IPS-20b (cell line): ENCODE results near the gene COPS8.
A peak's percentile ranks its signal among the peaks of the same experiment; 100 is the strongest.

Source experiments
- H3K27ac ChIP-seq: one replicate; pipeline ENCODE4 v1.5.1; 2013; ENCODE audit warnings: low read length
- H3K27me3 ChIP-seq: 2 replicates; pipeline ENCODE4 v1.6.1; 2013; ENCODE audit warnings: mild to moderate bottlenecking, low read length, inconsistent platforms; ENCODE audit not compliant: insufficient read depth
- H3K36me3 ChIP-seq: 2 replicates; pipeline ENCODE4 v1.6.1; 2013; ENCODE audit warnings: low read depth, mild to moderate bottlenecking, inconsistent platforms, low read length, moderate library complexity; ENCODE audit not compliant: insufficient read depth
- H3K4me1 ChIP-seq: 2 replicates; pipeline ENCODE4 v1.6.1; 2013; ENCODE audit warnings: mild to moderate bottlenecking, control low read depth, inconsistent platforms, low read length, moderate library complexity; ENCODE audit not compliant: insufficient read depth
- H3K4me3 ChIP-seq: 2 replicates; pipeline ENCODE4 v1.5.1; 2013; ENCODE audit warnings: mild to moderate bottlenecking, low read length, inconsistent platforms
- H3K9ac ChIP-seq: 2 replicates; pipeline ENCODE4 v1.6.1; 2013; ENCODE audit warnings: low read depth, mild to moderate bottlenecking, inconsistent platforms, low read length, moderate library complexity
- H3K9me3 ChIP-seq: 2 replicates; pipeline ENCODE4 v1.6.1; 2013; ENCODE audit warnings: mild to moderate bottlenecking, low read depth, low read length, inconsistent platforms; ENCODE audit not compliant: insufficient read depth

The COPS8 gene

DNA sequence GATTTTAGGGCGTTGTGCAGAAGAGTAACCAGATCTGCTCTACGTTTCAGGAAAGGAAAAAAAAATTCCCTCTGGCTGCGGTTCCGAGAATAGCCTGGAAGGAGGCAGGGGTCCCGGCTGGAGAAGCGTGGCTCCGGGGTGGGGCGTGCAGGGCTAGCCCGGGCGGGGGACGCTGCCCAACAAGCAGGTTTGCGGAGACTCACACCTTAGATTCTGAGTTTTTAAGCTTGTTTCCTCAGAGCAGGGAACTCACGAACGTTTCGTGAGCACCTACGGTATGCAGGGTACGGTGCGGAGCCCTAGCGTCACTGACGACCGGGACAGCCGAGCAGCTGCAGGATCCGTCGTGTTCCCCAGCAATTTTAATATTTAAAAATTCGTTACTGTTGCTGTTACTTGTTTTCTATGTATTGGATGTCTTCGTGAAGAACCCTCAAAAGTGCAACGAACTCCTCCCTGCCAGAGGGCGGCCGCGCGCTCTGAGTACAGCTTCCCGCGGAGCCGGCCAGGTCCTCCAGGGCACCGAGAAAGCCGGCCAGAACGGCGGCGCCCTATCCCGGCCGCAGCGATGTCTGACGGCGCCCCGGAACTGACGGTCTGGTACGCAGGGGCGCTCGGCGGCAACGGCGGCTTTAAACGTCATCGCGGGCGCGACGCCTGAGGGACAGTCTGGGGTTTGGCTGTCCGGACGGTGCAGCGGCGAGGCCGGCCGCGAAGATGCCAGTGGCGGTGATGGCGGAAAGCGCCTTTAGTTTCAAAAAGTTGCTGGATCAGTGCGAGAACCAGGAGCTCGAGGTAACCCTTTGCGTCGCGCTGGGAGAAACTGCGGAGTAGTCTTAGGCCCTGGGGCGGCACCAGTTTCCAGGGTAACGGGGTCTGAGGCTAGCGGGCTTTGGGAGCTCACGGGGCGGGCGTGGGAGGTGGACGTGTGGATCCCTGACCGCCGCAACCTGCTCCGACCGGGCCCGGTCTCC is at the start of gene COPS8:
Gene COPS8 (plus strand): TSS at position 642 of the 974 bp plus-strand sequence. CDS start 76 bp downstream, at position 718.
- H3K4me1 ChIP-seq, result peaks cover 4% of the 10 kb centered on the region; the same call in 1 of the 2 replicates
- H3K9ac ChIP-seq, result peak within 1 kb of the TSS; percentile 95
- H3K27me3 ChIP-seq, result no peaks in the 10 kb centered on the region
- peak within 1 kb of the TSS; percentile 48 for H3K27ac ChIP-seq
- peak within 1 kb of the TSS; percentile 96 for H3K4me3 ChIP-seq
- H3K36me3 ChIP-seq, result peaks cover 29% of the 10 kb centered on the region
- H3K9me3 ChIP-seq, result no peaks in the 10 kb centered on the region

DNA sequence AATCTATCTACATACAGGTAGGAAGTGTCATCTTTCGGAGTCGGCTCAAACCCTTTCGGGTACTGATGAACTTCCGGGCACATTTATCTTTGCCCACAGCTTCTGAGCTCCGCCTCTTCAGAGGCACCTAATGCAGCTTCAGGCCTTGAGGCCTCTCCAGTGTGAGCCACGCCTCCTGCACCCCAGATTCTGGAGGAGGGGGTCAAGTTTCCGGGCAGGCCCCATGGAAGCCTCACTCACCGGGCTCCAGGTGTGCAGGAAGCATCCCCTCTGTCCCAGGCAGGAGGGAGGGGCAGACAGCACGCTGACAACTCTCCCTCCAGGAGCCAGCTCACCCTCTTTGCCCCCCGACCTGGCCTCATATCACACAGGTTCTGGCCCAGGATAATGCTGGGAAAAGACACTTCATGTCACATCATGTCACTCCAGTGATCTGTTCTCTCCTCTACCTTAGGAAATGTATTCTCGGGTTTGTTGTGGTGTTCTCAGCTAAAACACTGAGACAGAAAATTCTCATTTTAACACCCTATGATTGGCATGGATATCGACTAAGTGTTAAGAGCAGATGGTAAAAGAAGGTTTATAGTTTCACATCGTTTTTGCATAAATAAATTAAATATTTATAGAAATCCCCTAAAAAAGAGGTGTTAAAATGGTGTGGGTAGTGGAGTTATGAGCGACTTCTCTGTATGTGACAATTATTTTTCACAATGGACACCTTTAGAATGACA is 46.2 kb upstream of the COPS8 start:
- Histone ChIP-seq H3K27me3 (no peaks in the 10 kb centered on the region), H3K36me3 (no peaks in the 10 kb centered on the region), H3K4me1 (peaks cover 8% of the 10 kb centered on the region; the same call in 1 of the 2 replicates), H3K4me3 (no peak overlapping the region), H3K27ac (no peak overlapping the region), H3K9ac (no peak overlapping the region), H3K9me3 (no peaks in the 10 kb centered on the region)

DNA sequence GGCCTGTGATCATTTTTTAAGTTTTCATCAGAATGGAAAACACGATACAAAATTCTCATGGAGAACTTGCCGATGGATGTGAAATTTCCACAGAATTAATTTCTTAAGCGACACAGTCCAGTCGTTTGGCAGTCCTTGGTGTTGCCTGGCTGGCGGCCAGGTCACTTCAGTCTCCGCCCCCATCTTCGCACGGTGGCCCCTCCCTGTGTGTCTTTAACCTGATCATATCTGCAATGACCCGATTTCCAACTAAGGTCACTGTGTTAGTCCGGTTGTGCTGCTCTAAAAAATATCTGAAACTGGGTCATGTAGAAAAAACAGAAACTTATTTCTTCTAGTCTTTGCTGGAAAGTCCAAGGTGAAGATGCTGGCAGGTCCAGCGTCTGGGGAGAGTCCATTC is 44.5 kb upstream of the COPS8 start:
- Histone ChIP-seq H3K27ac (no peak overlapping the region), H3K9ac (no peak overlapping the region), H3K4me1 (peaks cover 8% of the 10 kb centered on the region; the same call in 1 of the 2 replicates), H3K36me3 (no peaks in the 10 kb centered on the region), H3K4me3 (no peak overlapping the region), H3K9me3 (no peaks in the 10 kb centered on the region), H3K27me3 (no peaks in the 10 kb centered on the region)

DNA sequence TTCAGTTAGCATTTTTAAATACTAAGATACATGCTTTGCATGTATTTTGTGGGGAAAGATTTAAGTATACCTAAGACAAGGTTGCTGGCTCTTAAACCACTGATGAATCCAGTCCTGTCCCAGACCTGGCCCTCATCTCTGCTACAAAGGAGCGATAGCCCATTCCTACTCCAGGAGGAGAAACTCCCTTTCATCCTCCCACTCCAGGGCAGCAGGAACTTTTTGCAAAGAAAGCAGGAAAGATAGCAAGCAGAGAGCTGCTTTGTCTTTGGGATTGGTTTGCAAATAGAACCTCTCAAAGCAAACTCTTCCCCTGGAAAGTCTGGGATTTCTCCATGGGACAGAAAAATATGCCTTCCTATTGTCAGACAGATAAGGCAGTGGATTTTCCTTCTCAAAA is 43.6 kb upstream of the COPS8 start:
- Histone ChIP-seq H3K27ac (no peak overlapping the region), H3K9ac (no peak overlapping the region), H3K4me1 (peaks cover 8% of the 10 kb centered on the region; the same call in 1 of the 2 replicates), H3K4me3 (no peak overlapping the region), H3K36me3 (no peaks in the 10 kb centered on the region), H3K27me3 (no peaks in the 10 kb centered on the region), H3K9me3 (no peaks in the 10 kb centered on the region)

DNA sequence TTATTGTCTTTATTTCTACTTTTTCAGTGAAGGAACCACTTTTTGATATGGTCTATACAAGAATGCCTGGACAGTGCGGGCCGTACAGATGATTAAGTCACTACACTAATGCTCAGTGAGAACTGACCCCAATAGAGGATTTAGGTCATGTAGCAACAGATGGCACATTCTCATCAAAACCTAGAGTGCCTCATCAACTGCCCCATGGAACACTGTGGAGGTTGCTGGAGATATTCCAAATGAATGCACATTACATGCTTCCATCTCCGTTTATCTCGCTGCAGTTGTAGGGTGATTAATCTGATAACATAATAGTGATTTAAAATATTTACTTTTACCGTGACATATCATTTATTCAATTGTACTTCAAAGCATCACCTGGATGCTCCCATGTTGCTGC is 41.8 kb upstream of the COPS8 start:
- H3K27ac ChIP-seq, result no peak overlapping the region
- H3K4me1 ChIP-seq, result peaks cover 8% of the 10 kb centered on the region; the same call in 1 of the 2 replicates
- no peak overlapping the region for H3K9ac ChIP-seq
- no peak overlapping the region for H3K4me3 ChIP-seq
- no peaks in the 10 kb centered on the region for H3K27me3 ChIP-seq
- H3K36me3 ChIP-seq, result no peaks in the 10 kb centered on the region
- peaks cover 11% of the 10 kb centered on the region; the same call in 1 of the 2 replicates for H3K9me3 ChIP-seq

DNA sequence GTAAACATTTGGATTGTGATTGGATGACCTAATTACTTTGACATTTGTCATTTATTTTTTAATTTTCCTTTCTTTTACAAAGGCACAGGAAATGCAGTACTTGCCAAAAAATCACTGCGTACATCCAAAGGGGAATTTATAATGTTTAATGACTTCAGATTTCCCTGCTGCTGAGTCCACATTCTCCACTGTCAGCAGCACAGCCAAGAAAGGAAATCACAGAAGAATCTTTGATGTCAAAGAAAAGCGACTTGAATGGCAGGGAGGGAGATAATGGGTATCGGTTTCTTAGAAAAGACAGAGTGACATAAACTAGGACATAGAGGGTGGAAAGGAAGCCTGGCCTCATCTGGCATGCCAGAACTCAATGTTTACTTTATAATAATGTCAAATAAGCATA is 41.4 kb upstream of the COPS8 start:
- H3K9ac ChIP-seq, result no peak overlapping the region
- H3K9me3 ChIP-seq, result peaks cover 16% of the 10 kb centered on the region; the same call in 1 of the 2 replicates
- H3K36me3 ChIP-seq, result no peaks in the 10 kb centered on the region
- no peak overlapping the region for H3K27ac ChIP-seq
- no peak overlapping the region for H3K4me3 ChIP-seq
- peaks cover 8% of the 10 kb centered on the region; the same call in 1 of the 2 replicates for H3K4me1 ChIP-seq
- H3K27me3 ChIP-seq, result no peaks in the 10 kb centered on the region

DNA sequence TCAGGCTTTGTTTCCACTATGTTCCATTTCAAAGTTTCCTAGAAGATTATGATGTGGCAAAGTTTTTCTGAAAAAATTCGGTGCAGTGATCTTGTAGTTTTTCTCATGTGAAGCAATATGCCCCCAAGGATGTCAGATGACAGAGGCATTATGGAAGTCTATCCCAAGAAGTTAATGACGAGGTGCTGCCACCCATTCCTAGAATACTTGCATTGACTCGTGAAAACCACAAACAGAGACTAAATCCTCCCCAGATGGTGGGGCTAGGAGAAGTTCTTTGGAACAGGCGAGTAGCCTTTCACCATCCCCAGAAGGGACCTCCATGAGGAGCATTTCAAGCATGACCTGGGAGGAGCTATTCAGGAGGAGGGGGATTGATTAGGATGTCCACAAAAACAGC is 40.2 kb upstream of the COPS8 start:
- Histone ChIP-seq H3K4me1 (peaks cover 8% of the 10 kb centered on the region; the same call in 1 of the 2 replicates), H3K27me3 (no peaks in the 10 kb centered on the region), H3K9me3 (peaks cover 20% of the 10 kb centered on the region; the same call in 1 of the 2 replicates), H3K36me3 (no peaks in the 10 kb centered on the region), H3K27ac (no peak overlapping the region), H3K9ac (no peak overlapping the region), H3K4me3 (no peak overlapping the region)

DNA sequence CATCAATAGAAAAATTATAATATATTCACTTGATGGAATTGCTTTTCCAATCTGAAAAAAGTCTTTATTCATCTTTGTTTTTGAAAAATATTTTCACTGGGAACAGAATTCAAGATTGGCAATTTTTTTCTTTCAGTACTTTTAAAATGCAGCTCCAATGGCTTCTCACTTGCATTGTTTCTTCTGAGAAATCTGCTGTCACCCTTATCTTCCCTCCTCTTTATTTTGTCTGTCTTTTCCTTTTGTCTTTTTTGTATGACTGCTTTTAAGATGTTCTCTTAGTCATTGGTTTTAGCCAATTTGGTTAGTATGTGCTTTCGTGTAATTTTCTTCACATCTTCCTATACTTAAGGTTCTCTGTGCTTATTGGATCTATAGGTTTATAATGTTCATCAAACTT is 37.1 kb upstream of the COPS8 start:
- Histone ChIP-seq H3K27ac (no peak overlapping the region), H3K9ac (no peak overlapping the region), H3K9me3 (peaks cover 20% of the 10 kb centered on the region; the same call in 1 of the 2 replicates), H3K27me3 (no peaks in the 10 kb centered on the region), H3K4me3 (no peak overlapping the region), H3K36me3 (no peaks in the 10 kb centered on the region), H3K4me1 (no peaks in the 10 kb centered on the region)

DNA sequence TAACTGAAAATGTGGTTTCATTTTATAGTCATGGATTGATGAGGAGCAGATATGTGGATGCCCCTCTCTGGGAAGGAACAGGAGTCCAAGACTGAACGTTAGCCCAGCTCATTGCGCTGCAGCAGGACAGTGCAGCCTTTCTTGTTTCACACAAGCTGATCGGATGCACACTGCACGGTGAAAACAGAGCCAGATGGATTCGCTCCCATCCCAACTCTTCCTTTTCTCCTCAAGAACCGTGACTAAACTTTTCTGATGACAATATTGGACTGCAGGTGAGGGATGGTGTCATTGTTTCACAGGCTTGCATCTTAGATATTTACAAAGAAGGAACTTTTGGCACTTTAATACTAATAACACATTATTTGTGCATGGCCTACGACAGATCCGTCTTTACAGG is 33.8 kb upstream of the COPS8 start:
- no peak overlapping the region for H3K27ac ChIP-seq
- no peaks in the 10 kb centered on the region for H3K36me3 ChIP-seq
- H3K9ac ChIP-seq, result no peak overlapping the region
- no peak overlapping the region for H3K4me3 ChIP-seq
- H3K27me3 ChIP-seq, result no peaks in the 10 kb centered on the region
- H3K4me1 ChIP-seq, result no peaks in the 10 kb centered on the region
- peaks cover 20% of the 10 kb centered on the region; the same call in 1 of the 2 replicates for H3K9me3 ChIP-seq

DNA sequence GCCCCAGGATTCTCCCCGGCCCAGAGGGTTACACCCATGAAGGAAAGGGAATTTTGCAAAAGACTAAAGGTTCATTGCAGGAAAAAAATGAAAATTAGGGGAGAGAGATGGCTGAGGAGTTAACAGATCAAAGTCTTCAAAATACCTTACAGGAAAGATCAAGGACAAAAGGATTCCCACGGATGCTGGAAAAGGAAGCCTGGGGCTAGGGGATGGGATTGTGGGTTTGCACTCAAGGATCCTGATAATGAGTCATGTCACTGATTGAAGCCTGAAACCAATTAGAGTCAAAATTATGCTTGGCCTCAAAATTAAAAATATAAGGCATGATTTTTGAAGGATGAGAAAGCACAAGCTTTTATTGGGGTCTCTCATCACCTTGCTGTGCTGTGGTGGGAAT is 32.6 kb upstream of the COPS8 start:
- Histone ChIP-seq H3K27me3 (no peaks in the 10 kb centered on the region), H3K4me1 (no peaks in the 10 kb centered on the region), H3K4me3 (no peak overlapping the region), H3K36me3 (no peaks in the 10 kb centered on the region), H3K9me3 (peaks cover 15% of the 10 kb centered on the region; the same call in 1 of the 2 replicates), H3K9ac (no peak overlapping the region), H3K27ac (no peak overlapping the region)

DNA sequence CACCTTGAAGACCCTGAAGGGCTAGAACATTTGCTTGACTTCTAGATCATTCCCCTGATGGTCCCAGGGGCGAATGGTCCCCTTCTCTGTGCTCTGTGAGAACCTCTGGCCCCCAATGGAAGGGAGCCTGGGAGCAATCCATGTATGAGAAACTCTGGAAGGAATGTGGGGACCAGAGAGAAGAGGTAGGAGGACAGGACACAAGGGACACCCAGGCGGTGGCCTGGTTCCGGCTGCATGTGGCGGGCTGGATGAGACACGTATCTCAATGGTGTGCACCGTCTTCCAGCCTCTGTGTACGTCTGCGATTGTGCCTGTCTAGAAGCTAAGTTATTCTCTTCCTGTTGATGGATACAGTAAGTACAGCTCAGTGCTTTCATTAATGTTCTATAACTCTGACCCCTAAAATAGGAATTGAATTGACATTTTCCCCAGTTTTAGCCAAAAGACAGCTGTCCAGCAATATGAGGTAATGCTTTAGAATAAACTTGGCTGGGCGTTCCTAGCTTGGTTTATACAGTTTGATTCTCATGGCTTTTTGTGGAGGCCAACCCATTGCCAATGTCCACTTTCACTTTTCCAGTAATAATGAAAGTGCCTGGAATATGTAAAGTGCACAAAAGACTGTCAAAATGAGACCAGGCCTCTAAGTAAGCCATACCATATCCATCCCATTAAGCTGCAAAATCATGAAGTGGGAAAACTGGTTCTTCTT is 30.1 kb upstream of the COPS8 start:
- Histone ChIP-seq H3K4me3 (no peak overlapping the region), H3K4me1 (no peaks in the 10 kb centered on the region), H3K27ac (no peak overlapping the region), H3K9me3 (no peaks in the 10 kb centered on the region), H3K36me3 (no peaks in the 10 kb centered on the region), H3K9ac (no peak overlapping the region), H3K27me3 (no peaks in the 10 kb centered on the region)
